SKM-1 treated with dmso at 0.1 percent for 144 hours (cell line): ENCODE measurements around the gene SFN.

Experiments used
- DNase-seq: peaks from one replicate; lab custom pipeline; 2025; ENCODE audit not compliant: unreplicated experiment; lab: John Stamatoyannopoulos, UW

The SFN gene

DNA sequence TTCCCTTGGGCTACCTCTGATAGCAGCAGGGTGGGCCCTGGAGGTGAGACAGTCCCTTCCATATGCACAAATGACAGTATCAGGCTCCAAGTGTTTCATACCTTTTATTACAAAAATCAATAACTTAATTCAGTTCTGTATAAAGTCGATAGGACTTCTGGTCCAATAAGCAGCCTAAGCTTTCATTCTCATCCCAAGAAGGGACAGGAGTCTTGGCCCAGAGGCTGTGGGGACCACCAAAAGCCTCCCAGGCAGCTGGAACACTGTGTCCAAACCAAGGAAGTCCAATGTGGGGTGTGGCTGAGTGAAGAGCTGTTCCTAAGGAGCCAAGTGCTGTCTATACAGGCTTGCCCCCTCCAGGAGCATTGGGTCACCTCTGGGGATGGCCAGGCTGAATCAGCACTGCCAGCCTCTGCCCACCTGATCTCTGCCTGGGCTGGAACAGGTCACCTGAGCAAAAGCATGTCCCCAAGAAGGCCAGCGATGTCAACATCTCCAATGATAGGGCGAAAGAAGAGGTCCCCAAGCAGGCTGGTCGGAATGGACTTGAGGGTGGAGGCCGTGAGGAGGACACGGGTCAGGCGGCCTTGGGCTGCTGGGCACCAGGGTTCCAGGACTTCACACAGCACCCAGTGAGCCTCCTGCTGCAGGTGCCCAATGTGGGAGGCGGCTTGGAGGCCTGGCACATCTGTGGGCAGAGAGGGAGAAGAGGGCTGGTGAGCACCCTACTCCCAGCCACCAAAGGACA is 48.6 kb downstream of the SFN start:
- DNase-seq: no peak

DNA sequence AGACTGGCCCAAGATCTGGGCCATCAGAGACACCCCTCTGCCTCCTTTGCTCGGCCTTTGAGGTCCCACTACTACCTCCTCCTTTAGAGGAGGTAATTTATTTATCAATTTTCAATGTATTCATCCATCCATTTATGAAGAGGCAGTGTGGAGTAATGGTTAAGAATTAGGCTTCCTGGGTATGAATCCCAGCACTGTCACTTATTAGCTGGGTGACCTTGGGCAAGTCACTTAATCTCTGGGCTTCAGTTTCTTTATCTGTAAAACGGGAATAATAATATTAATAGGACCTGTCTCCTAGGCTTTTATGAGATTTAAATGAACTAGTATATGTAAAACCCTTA is 49.2 kb downstream of the SFN start:
- no peak for DNase-seq

GRCh38 chr1:26913389-26913753 is 50.4 kb downstream of the SFN start:
- no peak for DNase-seq
